Measurements from ENCODE around the gene PAGR1. TPM values are rescaled to one million over a fixed set of nuclear protein-coding genes. Genes with fewer than 3 reads are reported as not detected.

PAGR1 gene
- total and polyA plus RNA-seq, 2 of the 13 experiments (the other 11 are each of a cell fraction or from before 2014, with no cell fraction given), result 9.8 to 66.4 TPM

DNA sequence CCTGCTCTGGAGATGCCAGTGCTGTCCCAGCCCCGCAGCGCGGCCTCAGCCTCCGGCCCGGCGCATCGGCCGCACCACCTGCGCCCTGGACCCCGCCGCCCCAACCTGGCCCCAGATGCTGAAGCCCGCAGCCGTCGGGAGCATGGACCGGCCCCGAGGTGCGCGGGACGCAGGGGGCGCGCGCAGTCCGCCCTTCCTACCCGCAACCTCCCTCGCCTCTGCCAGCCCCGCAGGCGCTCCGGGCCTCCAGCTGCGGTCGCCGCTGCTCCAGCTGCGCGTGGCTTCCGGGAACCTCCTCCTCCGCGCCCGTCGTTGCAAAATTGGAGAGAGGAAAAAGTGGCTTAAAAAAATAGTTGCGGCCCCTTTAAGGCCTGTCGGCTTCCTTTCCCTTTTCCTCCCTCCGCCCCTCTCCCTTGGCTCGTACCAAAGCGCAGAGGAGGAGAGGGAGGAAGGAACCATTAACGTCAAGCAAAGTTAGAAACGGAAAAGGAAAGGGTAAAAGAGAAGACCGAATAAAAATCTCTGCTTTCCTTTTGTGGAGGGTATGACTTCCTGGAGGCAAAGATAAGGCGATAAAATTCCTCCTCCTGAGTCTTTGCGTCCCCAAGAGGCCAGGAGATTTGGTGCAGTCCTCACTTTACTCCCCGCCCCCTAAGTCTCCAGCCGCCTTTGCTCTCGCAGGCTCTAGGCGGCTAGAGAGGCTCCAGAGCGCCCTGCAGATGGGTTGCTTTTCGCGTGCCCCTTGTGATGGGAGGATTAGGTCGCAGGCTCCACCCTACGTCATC, 47.1 kb downstream of the PAGR1 start, which contains the start of gene CDIPT (continued):
- TF ChIP-seq, protein P1, sequence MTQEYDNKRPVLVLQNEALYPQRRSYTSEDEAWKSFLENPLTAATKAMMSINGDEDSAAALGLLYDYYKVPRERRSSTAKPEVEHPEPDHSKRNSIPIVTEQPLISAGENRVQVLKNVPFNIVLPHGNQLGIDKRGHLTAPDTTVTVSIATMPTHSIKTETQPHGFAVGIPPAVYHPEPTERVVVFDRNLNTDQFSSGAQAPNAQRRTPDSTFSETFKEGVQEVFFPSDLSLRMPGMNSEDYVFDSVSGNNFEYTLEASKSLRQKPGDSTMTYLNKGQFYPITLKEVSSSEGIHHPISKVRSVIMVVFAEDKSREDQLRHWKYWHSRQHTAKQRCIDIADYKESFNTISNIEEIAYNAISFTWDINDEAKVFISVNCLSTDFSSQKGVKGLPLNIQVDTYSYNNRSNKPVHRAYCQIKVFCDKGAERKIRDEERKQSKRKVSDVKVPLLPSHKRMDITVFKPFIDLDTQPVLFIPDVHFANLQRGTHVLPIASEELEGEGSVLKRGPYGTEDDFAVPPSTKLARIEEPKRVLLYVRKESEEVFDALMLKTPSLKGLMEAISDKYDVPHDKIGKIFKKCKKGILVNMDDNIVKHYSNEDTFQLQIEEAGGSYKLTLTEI (CRISPR knock-in tag; conservative IDR thresholded peaks at IDR 0.05), result no peak
- TF ChIP-seq NR1H2 (CRISPR knock-in tag; IDR thresholded peaks at IDR 0.05; ENCODE audit: borderline replicate concordance, low read depth) (no peak), ZKSCAN8 (CRISPR knock-in tag; IDR thresholded peaks at IDR 0.05; ENCODE audit: borderline replicate concordance) (peak; percentile 82; the same call in 1 of the 2 replicates), NFKBIZ (CRISPR knock-in tag; IDR thresholded peaks at IDR 0.05) (no peak), ZNF703 (CRISPR knock-in tag; IDR thresholded peaks at IDR 0.05; ENCODE audit: borderline replicate concordance) (0 out of 2 replicates have a peak, but pooled peaks have one; percentile 12), ZNF850 (CRISPR knock-in tag; conservative IDR thresholded peaks at IDR 0.05) (no peak), ZNF839 (CRISPR knock-in tag; IDR thresholded peaks at IDR 0.05; ENCODE audit: borderline replicate concordance) (no peak; the same call in 1 of the 2 replicates), EED (CRISPR knock-in tag; IDR thresholded peaks at IDR 0.05) (0 out of 2 replicates have a peak, but pooled peaks have one; percentile 2), MXI1 (IDR thresholded peaks at IDR 0.05; ENCODE audit: borderline replicate concordance, low read depth, low read length) (peak; percentile 95; the same call in 2 of the 3 replicates)
- TF ChIP-seq, protein P2, sequence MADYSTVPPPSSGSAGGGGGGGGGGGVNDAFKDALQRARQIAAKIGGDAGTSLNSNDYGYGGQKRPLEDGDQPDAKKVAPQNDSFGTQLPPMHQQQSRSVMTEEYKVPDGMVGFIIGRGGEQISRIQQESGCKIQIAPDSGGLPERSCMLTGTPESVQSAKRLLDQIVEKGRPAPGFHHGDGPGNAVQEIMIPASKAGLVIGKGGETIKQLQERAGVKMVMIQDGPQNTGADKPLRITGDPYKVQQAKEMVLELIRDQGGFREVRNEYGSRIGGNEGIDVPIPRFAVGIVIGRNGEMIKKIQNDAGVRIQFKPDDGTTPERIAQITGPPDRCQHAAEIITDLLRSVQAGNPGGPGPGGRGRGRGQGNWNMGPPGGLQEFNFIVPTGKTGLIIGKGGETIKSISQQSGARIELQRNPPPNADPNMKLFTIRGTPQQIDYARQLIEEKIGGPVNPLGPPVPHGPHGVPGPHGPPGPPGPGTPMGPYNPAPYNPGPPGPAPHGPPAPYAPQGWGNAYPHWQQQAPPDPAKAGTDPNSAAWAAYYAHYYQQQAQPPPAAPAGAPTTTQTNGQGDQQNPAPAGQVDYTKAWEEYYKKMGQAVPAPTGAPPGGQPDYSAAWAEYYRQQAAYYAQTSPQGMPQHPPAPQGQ (CRISPR knock-in tag; IDR thresholded peaks at IDR 0.05; ENCODE audit: borderline replicate concordance), result no peak
- TF ChIP-seq, protein P3, sequence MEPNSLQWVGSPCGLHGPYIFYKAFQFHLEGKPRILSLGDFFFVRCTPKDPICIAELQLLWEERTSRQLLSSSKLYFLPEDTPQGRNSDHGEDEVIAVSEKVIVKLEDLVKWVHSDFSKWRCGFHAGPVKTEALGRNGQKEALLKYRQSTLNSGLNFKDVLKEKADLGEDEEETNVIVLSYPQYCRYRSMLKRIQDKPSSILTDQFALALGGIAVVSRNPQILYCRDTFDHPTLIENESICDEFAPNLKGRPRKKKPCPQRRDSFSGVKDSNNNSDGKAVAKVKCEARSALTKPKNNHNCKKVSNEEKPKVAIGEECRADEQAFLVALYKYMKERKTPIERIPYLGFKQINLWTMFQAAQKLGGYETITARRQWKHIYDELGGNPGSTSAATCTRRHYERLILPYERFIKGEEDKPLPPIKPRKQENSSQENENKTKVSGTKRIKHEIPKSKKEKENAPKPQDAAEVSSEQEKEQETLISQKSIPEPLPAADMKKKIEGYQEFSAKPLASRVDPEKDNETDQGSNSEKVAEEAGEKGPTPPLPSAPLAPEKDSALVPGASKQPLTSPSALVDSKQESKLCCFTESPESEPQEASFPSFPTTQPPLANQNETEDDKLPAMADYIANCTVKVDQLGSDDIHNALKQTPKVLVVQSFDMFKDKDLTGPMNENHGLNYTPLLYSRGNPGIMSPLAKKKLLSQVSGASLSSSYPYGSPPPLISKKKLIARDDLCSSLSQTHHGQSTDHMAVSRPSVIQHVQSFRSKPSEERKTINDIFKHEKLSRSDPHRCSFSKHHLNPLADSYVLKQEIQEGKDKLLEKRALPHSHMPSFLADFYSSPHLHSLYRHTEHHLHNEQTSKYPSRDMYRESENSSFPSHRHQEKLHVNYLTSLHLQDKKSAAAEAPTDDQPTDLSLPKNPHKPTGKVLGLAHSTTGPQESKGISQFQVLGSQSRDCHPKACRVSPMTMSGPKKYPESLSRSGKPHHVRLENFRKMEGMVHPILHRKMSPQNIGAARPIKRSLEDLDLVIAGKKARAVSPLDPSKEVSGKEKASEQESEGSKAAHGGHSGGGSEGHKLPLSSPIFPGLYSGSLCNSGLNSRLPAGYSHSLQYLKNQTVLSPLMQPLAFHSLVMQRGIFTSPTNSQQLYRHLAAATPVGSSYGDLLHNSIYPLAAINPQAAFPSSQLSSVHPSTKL (CRISPR knock-in tag; IDR thresholded peaks at IDR 0.05), result peak; percentile 37
- TF ChIP-seq, protein P4, sequence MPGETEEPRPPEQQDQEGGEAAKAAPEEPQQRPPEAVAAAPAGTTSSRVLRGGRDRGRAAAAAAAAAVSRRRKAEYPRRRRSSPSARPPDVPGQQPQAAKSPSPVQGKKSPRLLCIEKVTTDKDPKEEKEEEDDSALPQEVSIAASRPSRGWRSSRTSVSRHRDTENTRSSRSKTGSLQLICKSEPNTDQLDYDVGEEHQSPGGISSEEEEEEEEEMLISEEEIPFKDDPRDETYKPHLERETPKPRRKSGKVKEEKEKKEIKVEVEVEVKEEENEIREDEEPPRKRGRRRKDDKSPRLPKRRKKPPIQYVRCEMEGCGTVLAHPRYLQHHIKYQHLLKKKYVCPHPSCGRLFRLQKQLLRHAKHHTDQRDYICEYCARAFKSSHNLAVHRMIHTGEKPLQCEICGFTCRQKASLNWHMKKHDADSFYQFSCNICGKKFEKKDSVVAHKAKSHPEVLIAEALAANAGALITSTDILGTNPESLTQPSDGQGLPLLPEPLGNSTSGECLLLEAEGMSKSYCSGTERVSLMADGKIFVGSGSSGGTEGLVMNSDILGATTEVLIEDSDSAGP (CRISPR knock-in tag; IDR thresholded peaks at IDR 0.05; ENCODE audit: borderline replicate concordance), result peak; percentile 100
- TF ChIP-seq, protein P5, sequence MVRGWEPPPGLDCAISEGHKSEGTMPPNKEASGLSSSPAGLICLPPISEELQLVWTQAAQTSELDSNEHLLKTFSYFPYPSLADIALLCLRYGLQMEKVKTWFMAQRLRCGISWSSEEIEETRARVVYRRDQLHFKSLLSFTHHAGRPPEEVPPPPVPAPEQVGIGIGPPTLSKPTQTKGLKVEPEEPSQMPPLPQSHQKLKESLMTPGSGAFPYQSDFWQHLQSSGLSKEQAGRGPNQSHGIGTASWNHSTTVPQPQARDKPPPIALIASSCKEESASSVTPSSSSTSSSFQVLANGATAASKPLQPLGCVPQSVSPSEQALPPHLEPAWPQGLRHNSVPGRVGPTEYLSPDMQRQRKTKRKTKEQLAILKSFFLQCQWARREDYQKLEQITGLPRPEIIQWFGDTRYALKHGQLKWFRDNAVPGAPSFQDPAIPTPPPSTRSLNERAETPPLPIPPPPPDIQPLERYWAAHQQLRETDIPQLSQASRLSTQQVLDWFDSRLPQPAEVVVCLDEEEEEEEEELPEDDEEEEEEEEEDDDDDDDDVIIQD (CRISPR knock-in tag; IDR thresholded peaks at IDR 0.05; ENCODE audit: low read depth), result peak; percentile 93; the same call in 1 of the 2 replicates
- TF ChIP-seq, protein P6, sequence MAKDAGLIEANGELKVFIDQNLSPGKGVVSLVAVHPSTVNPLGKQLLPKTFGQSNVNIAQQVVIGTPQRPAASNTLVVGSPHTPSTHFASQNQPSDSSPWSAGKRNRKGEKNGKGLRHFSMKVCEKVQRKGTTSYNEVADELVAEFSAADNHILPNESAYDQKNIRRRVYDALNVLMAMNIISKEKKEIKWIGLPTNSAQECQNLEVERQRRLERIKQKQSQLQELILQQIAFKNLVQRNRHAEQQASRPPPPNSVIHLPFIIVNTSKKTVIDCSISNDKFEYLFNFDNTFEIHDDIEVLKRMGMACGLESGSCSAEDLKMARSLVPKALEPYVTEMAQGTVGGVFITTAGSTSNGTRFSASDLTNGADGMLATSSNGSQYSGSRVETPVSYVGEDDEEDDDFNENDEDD (CRISPR knock-in tag; IDR thresholded peaks at IDR 0.05; ENCODE audit: borderline replicate concordance), result peak; percentile 83; the same call in 1 of the 2 replicates

Data from HepG2 (cell line).